HepG2 (cell line): Measurements from ENCODE around the gene TTLL8.

Source experiments
- ELK4 ChIP-seq: sonication (generic); formaldehyde crosslinking; IDR thresholded peaks from 2 replicates; pipeline ENCODE4 v1.9.0; 2021; ENCODE audit warnings: missing genetic modification reagents, borderline replicate concordance
- HIVEP1 ChIP-seq: sonication (generic); formaldehyde crosslinking; IDR thresholded peaks from 2 replicates; pipeline ENCODE4 v1.4.0; 2020; ENCODE audit warnings: mild to moderate bottlenecking, missing genetic modification reagents
- MAX ChIP-seq: IDR thresholded peaks from 2 replicates; pipeline ENCODE4 v1.6.1; 2012; ENCODE audit warnings: inconsistent platforms
- MED1 ChIP-seq: sonication (generic); formaldehyde crosslinking; IDR thresholded peaks from 2 replicates; pipeline ENCODE4 v1.4.0; 2020; ENCODE audit warnings: missing genetic modification reagents
- PHF8 ChIP-seq: sonication (generic); formaldehyde crosslinking; IDR thresholded peaks from 2 replicates; pipeline ENCODE4 v1.5.0; 2020; ENCODE audit warnings: missing genetic modification reagents
- POLR2A ChIP-seq, 2 experiments: IDR thresholded peaks; 2 replicates each; pipeline ENCODE4 v1.6.1; 2011; ENCODE audit warnings: low read depth in 2 of 2, low read length in 2 of 2, mild to moderate bottlenecking in 1 of 2, moderate library complexity in 1 of 2; ENCODE audit not compliant: insufficient read depth in 1 of 2
- SMARCC2 ChIP-seq: fragments of 450-650 bp; IDR thresholded peaks from 2 replicates; pipeline ENCODE4 v1.6.1; 2017; ENCODE audit warnings: antibody characterized with exemption, mild to moderate bottlenecking
- U2AF2 ChIP-seq: fragments of 200-400 bp; formaldehyde crosslinking; IDR thresholded peaks from 2 replicates; pipeline ENCODE4 v1.6.1; 2017; ENCODE audit warnings: low read depth, mild to moderate bottlenecking, low read length
- ZBTB7A ChIP-seq: sonication (generic); formaldehyde crosslinking; IDR thresholded peaks from 2 replicates; pipeline ENCODE4 v1.8.0; 2022; ENCODE audit warnings: mild to moderate bottlenecking, missing genetic modification reagents
- ZNF704 ChIP-seq: sonication (generic); formaldehyde crosslinking; IDR thresholded peaks from 2 replicates; pipeline ENCODE4 v1.8.1; 2023; ENCODE audit warnings: mild to moderate bottlenecking, inconsistent platforms, moderate library complexity, missing genetic modification reagents, borderline replicate concordance
- ZNF878 ChIP-seq: sonication (generic); formaldehyde crosslinking; IDR thresholded peaks from 2 replicates; pipeline ENCODE4 v1.8.1; 2023; ENCODE audit warnings: mild to moderate bottlenecking, missing genetic modification reagents, moderate library complexity

- TF ChIP-seq SMARCC2 (no peak), ELK4 (no peak), POLR2A (IDR thresholded peaks at IDR 0.05; ENCODE audit: insufficient read depth in 1 of 2, low read depth in 2 of 2, low read length in 2 of 2) (no peak), ZNF878 (CRISPR knock-in tag) (no peak), ZNF704 (CRISPR knock-in tag) (no peak), ZBTB7A (no peak), U2AF2 (no peak), HIVEP1 (CRISPR knock-in tag) (no peak), MAX (no peak), MED1 (no peak), PHF8 (CRISPR knock-in tag) (no peak)
These were observed 26.0 kb upstream of the TTLL8 start for GRCh38 chr22:50084080-50084477.
